ENCODE measurements around the gene NUDT7. TPM values are rescaled to one million over a fixed set of nuclear protein-coding genes. Genes with fewer than 3 reads are reported as not detected.

NUDT7 gene
- total RNA-seq, 1 donor from 2014 or later: 3.4 TPM

DNA sequence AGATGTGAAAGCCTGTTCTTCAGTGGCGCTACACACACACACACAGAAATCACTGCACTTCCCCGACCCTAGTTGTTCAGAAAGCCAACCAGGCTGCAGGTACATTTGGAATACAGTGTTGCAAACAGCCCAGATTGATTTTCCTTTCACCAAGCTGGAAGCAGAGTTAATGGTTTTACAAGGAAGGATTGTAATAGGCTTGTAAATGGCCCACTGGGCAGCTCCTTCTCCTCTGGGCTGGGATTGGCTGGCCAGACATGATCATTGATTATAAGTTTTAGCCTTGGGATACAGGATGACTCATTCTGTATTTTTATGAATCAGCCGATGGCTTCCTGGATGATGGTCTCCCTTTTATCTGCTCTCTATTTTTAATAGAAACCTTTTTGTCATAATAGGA, 68.6 kb downstream of the NUDT7 start:
- peaks cover 15% of the 10 kb centered on the region for H3K27me3 ChIP-seq

More for the DNA sequence above, 68.6 kb downstream of the NUDT7 start:
- H3K9me3 ChIP-seq: no peaks in the 10 kb centered on the region
- DNase-seq (ENCODE audit: extremely low spot score in 2 of 2): no peak
- peaks cover 19% of the 10 kb centered on the region for H3K4me1 ChIP-seq
- no peaks in the 10 kb centered on the region for H3K36me3 ChIP-seq
- no peak for TF ChIP-seq POLR2A (IDR thresholded peaks at IDR 0.05)
- TF ChIP-seq, protein P1, sequence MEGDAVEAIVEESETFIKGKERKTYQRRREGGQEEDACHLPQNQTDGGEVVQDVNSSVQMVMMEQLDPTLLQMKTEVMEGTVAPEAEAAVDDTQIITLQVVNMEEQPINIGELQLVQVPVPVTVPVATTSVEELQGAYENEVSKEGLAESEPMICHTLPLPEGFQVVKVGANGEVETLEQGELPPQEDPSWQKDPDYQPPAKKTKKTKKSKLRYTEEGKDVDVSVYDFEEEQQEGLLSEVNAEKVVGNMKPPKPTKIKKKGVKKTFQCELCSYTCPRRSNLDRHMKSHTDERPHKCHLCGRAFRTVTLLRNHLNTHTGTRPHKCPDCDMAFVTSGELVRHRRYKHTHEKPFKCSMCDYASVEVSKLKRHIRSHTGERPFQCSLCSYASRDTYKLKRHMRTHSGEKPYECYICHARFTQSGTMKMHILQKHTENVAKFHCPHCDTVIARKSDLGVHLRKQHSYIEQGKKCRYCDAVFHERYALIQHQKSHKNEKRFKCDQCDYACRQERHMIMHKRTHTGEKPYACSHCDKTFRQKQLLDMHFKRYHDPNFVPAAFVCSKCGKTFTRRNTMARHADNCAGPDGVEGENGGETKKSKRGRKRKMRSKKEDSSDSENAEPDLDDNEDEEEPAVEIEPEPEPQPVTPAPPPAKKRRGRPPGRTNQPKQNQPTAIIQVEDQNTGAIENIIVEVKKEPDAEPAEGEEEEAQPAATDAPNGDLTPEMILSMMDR (IDR thresholded peaks at IDR 0.05): no peak
- no peak for TF ChIP-seq POLR2AphosphoS5 (IDR thresholded peaks at IDR 0.05; ENCODE audit: insufficient read depth in 1 of 2, low read depth in 1 of 2)
- no peak overlapping the region for H3K27ac ChIP-seq
- intact Hi-C loops (cut with DNase I): no loop called here
- H3K4me3 ChIP-seq: no peak overlapping the region

Other genes starting within 250 kb of the NUDT7 start
- 6.4 TPM for gene VAT1L, start 66.0 kb downstream of the NUDT7 start, total RNA-seq